LNCAP (cell line): Measurements from ENCODE around the gene CORO1C.

Experiments
- CTCF ChIP-seq: fragments of 450-650 bp; IDR thresholded peaks from 2 replicates; pipeline ENCODE4 v1.5.1; 2017; ENCODE audit warnings: mild to moderate bottlenecking

The CORO1C gene

DNA sequence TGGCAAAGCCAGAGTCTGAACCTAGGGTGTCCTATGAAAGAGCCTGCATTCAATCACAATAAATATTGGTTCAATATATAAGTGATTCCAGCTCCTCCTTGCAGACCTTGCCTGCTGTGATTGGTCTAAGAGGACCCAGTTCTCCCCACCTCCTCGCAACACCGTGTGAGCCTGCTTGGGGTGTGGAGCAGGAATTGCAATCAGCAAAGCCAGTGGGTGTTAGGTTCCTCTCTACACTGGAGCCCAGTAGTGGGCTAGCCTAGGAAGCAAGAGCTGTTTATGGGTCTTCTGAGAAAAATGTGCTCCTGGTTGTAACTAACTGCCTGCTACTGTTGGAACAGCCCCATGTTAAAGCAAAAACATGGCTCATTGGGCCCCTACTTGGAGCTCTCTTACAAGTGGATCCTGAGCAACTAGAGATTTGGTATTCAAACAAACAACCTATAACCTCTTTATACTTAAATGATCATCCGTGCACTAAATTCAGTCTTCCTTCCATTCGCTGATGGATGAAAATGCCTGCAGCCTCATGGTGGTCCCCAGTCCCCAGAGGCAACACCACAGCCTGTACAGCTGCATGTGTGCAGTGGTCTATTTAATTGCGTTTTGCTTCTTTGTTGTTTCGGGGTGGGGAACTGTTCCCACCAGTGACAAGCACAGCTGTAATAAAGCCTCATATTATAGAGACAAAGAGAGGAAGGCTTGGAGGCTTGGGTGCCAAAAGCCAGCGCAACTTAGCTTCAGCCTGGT lies 93.9 kb downstream of the CORO1C start:
- no peak for TF ChIP-seq CTCF

DNA sequence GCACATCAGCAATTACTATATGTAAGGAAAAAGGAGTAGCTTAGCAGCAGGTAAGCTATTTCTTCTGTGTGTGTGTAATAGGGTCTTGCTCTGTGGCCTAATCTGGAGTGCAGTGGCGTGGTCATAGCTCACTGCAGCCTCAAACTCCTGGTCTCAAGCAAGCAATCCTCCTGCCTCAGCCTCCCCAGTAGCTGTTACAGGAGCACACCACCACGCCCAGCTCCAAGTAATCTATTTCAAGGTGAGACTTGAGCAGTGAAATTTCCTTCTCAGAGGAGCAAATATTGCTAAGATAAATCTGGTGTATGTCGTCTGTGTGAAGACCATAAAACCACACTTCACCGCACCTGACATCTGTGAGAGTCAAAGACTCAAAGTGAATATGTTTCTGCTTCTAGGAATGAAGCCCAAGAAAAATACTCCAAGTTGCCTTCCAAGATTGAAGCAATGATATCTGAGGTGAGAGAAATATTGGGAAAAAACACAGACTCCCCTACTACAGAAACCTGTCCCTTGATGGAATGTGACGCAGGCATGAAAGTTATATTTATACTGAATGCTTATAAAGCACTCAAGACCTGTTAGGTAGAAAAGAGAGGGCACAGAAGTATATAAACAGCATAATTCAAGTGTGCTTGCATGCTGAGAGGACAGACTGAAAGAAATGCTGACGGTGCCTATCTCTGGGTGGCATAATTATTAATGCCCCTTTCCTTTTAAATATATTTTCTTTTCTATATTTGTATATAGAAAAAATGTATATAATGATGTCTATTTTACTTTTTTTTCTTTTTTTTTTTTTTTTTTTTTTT lies 95.1 kb downstream of the CORO1C start:
- no peak for TF ChIP-seq CTCF

- no peak for TF ChIP-seq CTCF
These were observed 95.9 kb downstream of the CORO1C start for GRCh38 chr12:108635201-108635996.

- TF ChIP-seq CTCF, result no peak
These were observed 97.0 kb downstream of the CORO1C start for GRCh38 chr12:108634341-108634751.

GRCh38 chr12:108633534-108634248 lies 97.6 kb downstream of the CORO1C start, which contains the start of gene SELPLG:
SELPLG (minus strand) TSS chr12:108633894; CDS start chr12:108624307, 9,587 bp downstream.
- TF ChIP-seq CTCF, result no peak

GRCh38 chr12:108633081-108633533 lies 98.2 kb downstream of the CORO1C start:
- TF ChIP-seq CTCF, result no peak
